HFFc6 (cell line): ENCODE data around the gene ZNF346. TPM values are rescaled to one million over a fixed set of nuclear protein-coding genes. Genes with fewer than 3 reads are reported as not detected.

Experiments
- DNase-seq: peaks from one replicate; pipeline ENCODE4 v3.0.0-alpha.2; 2018
- H3K27ac Mint-ChIP-seq: 2 replicates; pipeline ENCODE4 v1.8.0; 2020; ENCODE audit warnings: mild to moderate bottlenecking, mixed read lengths
- H3K27me3 Mint-ChIP-seq: 2 replicates; pipeline ENCODE4 v1.8.0; 2021; ENCODE audit warnings: mild to moderate bottlenecking, moderate library complexity, mixed read lengths; ENCODE audit not compliant: insufficient read depth
- H3K36me3 Mint-ChIP-seq: 2 replicates; pipeline ENCODE4 v1.8.0; 2021; ENCODE audit warnings: low read depth, mixed read lengths
- H3K4me1 Mint-ChIP-seq: 2 replicates; pipeline ENCODE4 v1.8.0; 2020; ENCODE audit warnings: low read depth, mixed read lengths
- H3K4me3 Mint-ChIP-seq: 2 replicates; pipeline ENCODE4 v1.8.0; 2020; ENCODE audit warnings: mild to moderate bottlenecking, moderate library complexity, mixed read lengths
- H3K9me3 Mint-ChIP-seq: 2 replicates; pipeline ENCODE4 v1.8.0; 2020; ENCODE audit warnings: mild to moderate bottlenecking, mixed read lengths
- total RNA-seq, 6 experiments: library from RNA; stranded (reverse); fragmentation: NEBNext Ultra II Directional; extraction: Animal tissue kit (Norgen Biotek cat#: 25700); gene quantifications; 2 replicates in 1 of 6; 3 replicates in 5 of 6; pipeline ENCODE4 v1.2.3, GENCODE V29; 2021
- TF ChIP-seq, protein P1 (sequence below): fragments of 200-600 bp; sonication (generic); IDR thresholded peaks from 2 replicates; pipeline ENCODE4 v1.5.0; 2021; ENCODE audit warnings: antibody characterized with exemption, mild to moderate bottlenecking

Gene ZNF346
- total RNA-seq, 6 experiments from 2014 or later, result 11.2 to 15.1 (median 12.0) TPM

GRCh38 chr5:177100714-177101121, 78.2 kb downstream of the ZNF346 start:
- H3K36me3 Mint-ChIP-seq, result no peaks in the 10 kb centered on the region
- H3K27me3 Mint-ChIP-seq, result peaks cover 2% of the 10 kb centered on the region
- no peak overlapping the region for H3K27ac Mint-ChIP-seq
- no peak overlapping the region for H3K4me3 Mint-ChIP-seq
- peaks cover 12% of the 10 kb centered on the region; the same call in 1 of the 2 replicates for H3K4me1 Mint-ChIP-seq
- H3K9me3 Mint-ChIP-seq, result no peaks in the 10 kb centered on the region
- DNase-seq, result peak; percentile 22
- TF ChIP-seq, protein P1, sequence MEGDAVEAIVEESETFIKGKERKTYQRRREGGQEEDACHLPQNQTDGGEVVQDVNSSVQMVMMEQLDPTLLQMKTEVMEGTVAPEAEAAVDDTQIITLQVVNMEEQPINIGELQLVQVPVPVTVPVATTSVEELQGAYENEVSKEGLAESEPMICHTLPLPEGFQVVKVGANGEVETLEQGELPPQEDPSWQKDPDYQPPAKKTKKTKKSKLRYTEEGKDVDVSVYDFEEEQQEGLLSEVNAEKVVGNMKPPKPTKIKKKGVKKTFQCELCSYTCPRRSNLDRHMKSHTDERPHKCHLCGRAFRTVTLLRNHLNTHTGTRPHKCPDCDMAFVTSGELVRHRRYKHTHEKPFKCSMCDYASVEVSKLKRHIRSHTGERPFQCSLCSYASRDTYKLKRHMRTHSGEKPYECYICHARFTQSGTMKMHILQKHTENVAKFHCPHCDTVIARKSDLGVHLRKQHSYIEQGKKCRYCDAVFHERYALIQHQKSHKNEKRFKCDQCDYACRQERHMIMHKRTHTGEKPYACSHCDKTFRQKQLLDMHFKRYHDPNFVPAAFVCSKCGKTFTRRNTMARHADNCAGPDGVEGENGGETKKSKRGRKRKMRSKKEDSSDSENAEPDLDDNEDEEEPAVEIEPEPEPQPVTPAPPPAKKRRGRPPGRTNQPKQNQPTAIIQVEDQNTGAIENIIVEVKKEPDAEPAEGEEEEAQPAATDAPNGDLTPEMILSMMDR, result no peak

DNA sequence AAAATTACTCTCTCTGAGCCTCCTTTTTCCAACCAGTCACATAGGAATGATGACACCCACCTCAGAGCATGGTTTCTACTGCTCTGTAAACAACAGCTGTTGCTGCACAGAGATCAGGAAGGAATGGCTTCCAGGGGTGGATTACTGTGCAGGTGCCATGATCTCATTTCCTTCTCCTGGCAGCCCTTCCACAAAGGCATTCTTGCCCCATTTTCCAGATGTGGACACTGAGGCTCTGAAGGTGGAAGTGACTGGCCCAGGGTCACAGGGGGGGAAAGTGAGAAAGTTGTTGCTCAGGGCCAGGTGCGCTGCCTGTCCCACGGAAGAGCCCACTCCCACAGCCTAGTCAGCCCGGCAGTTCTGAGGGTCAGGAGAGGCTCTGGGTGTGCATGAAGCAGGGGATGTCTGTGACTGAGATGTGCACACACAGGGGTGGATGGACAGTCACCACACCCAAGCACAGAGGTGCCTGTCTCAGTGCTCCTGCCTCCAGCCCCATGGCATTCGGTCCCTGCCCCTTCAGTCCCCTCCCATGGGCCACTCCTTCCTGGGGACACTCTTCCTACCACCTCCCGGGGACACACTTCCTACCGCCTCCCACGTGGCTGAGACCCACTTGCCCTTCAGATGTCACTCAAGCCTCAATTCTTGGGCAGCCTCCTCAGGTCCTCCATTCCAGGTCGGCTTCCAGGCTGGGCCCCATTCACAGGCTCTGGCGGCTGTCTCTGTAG, 81.2 kb downstream of the ZNF346 start:
- Mint-ChIP-seq H3K27ac (no peak overlapping the region), H3K4me1 (peaks cover 10% of the 10 kb centered on the region; the same call in 1 of the 2 replicates), H3K36me3 (no peaks in the 10 kb centered on the region), H3K27me3 (peaks cover 4% of the 10 kb centered on the region; the same call in 1 of the 2 replicates), H3K4me3 (no peak overlapping the region), H3K9me3 (no peaks in the 10 kb centered on the region)
- TF ChIP-seq, protein P1, result no peak
- no peak for DNase-seq

DNA sequence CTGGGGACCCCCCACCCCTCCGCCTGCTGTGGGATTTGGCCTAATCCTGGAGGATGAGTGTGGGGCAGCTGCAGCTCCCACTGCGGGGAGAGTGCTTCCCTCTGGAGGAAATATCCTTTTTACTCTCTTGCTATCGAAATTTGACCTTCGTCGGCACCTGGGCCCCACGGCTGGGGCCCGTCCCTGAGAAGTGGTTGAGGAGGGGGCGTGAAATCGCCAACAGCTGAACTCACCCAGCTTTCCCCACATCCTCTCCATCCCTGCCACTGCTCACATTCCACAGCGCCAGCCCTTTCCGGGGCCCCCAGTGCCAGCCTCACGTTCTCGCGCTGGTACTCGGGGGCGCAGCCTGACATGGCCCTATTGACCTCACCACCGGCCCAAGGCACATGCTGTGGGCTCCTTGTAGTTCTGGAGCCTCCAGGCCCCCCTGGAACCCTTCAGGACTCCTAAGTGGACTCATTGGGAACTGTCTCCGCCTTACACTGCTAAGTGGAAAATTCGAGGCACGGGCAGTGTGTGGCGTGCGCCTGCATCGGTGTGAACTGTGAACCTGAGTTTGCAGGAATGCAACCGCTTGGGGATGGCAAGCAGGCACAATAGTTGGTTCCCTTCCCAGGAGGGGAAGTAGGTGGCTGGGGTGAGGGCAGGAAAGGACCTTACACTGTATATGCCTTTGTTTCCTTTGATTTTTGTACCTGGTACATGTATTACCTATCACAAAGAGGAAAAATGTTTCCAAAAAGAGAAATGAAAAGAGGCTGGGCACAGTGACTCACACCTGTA, 83.4 kb downstream of the ZNF346 start:
- DNase-seq, result no peak
- no peak overlapping the region for H3K27ac Mint-ChIP-seq
- H3K4me3 Mint-ChIP-seq, result no peak overlapping the region
- H3K9me3 Mint-ChIP-seq, result no peaks in the 10 kb centered on the region
- H3K36me3 Mint-ChIP-seq, result no peaks in the 10 kb centered on the region
- H3K27me3 Mint-ChIP-seq, result peaks cover 10% of the 10 kb centered on the region; the same call in 1 of the 2 replicates
- TF ChIP-seq, protein P1, result no peak
- 0 out of 2 replicates have a peak, but pooled peaks cover 3% of the 10 kb centered on the region for H3K4me1 Mint-ChIP-seq

DNA sequence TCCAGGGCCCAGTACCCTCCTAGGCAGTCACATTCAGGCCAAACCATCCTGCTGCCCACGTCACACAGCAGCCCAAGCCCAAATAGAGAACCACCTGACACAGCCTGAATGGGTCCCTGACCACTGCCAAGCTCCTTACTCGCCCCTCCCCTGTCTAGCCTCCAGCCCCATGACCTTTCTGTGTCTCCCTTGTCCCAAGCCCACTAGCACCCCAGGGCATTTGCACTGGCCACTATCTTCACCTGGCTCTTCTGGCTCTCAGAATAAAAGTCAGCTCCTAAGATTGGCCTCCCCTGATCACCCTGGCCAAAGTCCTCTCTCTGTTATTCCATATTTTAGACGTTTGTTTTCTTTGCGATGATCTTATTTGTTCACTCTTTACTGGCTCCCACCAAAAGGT, 84.7 kb downstream of the ZNF346 start:
- Mint-ChIP-seq H3K9me3 (no peaks in the 10 kb centered on the region), H3K36me3 (no peaks in the 10 kb centered on the region), H3K4me1 (no peaks in the 10 kb centered on the region), H3K27ac (no peak overlapping the region), H3K27me3 (peaks cover 10% of the 10 kb centered on the region; the same call in 1 of the 2 replicates), H3K4me3 (no peak overlapping the region)
- no peak for DNase-seq
- TF ChIP-seq, protein P1, result no peak

- TF ChIP-seq, protein P1, result no peak
- Mint-ChIP-seq H3K4me3 (no peak overlapping the region), H3K36me3 (no peaks in the 10 kb centered on the region), H3K4me1 (peaks cover 8% of the 10 kb centered on the region), H3K27me3 (peaks cover 8% of the 10 kb centered on the region), H3K9me3 (no peaks in the 10 kb centered on the region), H3K27ac (no peak overlapping the region)
- DNase-seq, result no peak
Measured at GRCh38 chr5:177109810-177110209, 87.3 kb downstream of the ZNF346 start.
